ENCODE measurements around the gene FAM221B. TPM values are rescaled to one million over a fixed set of nuclear protein-coding genes. Genes with fewer than 3 reads are reported as not detected.

Gene FAM221B
- total and polyA plus RNA-seq, 9 of the 15 experiments (the other 6 are each of a cell fraction or from before 2014, with no cell fraction given) = 0.01 TPM; not detected in 8

DNA sequence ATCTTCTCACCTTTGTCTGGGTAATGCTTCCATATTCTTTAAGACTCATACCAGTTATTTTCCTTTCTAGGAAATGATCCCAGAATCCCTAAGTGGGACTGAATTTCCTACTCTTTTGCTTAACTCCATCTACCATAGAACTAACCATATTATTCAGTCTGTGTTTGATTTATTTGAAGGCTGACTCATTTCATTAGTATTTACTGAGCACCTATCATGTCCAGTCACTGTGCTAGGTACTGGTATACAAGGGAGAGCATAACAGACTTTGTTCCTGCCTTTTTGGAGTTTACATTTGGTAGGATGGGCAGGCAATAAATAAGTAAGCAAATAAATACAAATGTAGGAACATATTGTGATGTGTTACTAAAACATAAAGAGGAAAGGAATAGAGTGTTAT is 32.8 kb downstream of the FAM221B start:
- in situ Hi-C loops (cut with MboI) (loop anchor here (10.0 kb wide), 1 partner anchor 89 kb away; no protein-coding TSS in a partner anchor), intact Hi-C loops (cut with micrococcal nuclease) (no loop called here)
- no peak for TF ChIP-seq ZKSCAN8 (CRISPR knock-in tag; IDR thresholded peaks at IDR 0.05)
- TF ChIP-seq HNRNPK (IDR thresholded peaks at IDR 0.05; ENCODE audit: low read depth, low read length, poor library complexity, severe bottlenecking) = no peak
- TF ChIP-seq TEAD2 (tag; IDR thresholded peaks at IDR 0.05) = no peak
- no peak for TF ChIP-seq ZNF696 (CRISPR knock-in tag; conservative IDR thresholded peaks at IDR 0.05)
- TF ChIP-seq, protein P1, sequence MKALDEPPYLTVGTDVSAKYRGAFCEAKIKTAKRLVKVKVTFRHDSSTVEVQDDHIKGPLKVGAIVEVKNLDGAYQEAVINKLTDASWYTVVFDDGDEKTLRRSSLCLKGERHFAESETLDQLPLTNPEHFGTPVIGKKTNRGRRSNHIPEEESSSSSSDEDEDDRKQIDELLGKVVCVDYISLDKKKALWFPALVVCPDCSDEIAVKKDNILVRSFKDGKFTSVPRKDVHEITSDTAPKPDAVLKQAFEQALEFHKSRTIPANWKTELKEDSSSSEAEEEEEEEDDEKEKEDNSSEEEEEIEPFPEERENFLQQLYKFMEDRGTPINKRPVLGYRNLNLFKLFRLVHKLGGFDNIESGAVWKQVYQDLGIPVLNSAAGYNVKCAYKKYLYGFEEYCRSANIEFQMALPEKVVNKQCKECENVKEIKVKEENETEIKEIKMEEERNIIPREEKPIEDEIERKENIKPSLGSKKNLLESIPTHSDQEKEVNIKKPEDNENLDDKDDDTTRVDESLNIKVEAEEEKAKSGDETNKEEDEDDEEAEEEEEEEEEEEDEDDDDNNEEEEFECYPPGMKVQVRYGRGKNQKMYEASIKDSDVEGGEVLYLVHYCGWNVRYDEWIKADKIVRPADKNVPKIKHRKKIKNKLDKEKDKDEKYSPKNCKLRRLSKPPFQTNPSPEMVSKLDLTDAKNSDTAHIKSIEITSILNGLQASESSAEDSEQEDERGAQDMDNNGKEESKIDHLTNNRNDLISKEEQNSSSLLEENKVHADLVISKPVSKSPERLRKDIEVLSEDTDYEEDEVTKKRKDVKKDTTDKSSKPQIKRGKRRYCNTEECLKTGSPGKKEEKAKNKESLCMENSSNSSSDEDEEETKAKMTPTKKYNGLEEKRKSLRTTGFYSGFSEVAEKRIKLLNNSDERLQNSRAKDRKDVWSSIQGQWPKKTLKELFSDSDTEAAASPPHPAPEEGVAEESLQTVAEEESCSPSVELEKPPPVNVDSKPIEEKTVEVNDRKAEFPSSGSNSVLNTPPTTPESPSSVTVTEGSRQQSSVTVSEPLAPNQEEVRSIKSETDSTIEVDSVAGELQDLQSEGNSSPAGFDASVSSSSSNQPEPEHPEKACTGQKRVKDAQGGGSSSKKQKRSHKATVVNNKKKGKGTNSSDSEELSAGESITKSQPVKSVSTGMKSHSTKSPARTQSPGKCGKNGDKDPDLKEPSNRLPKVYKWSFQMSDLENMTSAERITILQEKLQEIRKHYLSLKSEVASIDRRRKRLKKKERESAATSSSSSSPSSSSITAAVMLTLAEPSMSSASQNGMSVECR (CRISPR knock-in tag; IDR thresholded peaks at IDR 0.05) = no peak
- no peak for TF ChIP-seq EHMT2 (IDR thresholded peaks at IDR 0.05)
- TF ChIP-seq FOXJ2 (tag; IDR thresholded peaks at IDR 0.05) = no peak
- no peak for TF ChIP-seq MAFK (IDR thresholded peaks at IDR 0.05; ENCODE audit: low read length)
- no peak for TF ChIP-seq GATA2 (CRISPR knock-in tag; IDR thresholded peaks at IDR 0.05)
- TF ChIP-seq RFX5 (IDR thresholded peaks at IDR 0.05; ENCODE audit: low read depth, low read length) = no peak
- TF ChIP-seq ZSCAN32 (CRISPR knock-in tag; IDR thresholded peaks at IDR 0.05) = no peak
- TF ChIP-seq, protein P2, sequence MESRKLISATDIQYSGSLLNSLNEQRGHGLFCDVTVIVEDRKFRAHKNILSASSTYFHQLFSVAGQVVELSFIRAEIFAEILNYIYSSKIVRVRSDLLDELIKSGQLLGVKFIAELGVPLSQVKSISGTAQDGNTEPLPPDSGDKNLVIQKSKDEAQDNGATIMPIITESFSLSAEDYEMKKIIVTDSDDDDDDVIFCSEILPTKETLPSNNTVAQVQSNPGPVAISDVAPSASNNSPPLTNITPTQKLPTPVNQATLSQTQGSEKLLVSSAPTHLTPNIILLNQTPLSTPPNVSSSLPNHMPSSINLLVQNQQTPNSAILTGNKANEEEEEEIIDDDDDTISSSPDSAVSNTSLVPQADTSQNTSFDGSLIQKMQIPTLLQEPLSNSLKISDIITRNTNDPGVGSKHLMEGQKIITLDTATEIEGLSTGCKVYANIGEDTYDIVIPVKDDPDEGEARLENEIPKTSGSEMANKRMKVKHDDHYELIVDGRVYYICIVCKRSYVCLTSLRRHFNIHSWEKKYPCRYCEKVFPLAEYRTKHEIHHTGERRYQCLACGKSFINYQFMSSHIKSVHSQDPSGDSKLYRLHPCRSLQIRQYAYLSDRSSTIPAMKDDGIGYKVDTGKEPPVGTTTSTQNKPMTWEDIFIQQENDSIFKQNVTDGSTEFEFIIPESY (CRISPR knock-in tag; IDR thresholded peaks at IDR 0.05) = no peak
- TF ChIP-seq, protein P3, sequence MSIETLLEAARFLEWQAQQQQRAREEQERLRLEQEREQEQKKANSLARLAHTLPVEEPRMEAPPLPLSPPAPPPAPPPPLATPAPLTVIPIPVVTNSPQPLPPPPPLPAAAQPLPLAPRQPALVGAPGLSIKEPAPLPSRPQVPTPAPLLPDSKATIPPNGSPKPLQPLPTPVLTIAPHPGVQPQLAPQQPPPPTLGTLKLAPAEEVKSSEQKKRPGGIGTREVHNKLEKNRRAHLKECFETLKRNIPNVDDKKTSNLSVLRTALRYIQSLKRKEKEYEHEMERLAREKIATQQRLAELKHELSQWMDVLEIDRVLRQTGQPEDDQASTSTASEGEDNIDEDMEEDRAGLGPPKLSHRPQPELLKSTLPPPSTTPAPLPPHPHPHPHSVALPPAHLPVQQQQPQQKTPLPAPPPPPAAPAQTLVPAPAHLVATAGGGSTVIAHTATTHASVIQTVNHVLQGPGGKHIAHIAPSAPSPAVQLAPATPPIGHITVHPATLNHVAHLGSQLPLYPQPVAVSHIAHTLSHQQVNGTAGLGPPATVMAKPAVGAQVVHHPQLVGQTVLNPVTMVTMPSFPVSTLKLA (conservative IDR thresholded peaks at IDR 0.05) = no peak
- no peak for TF ChIP-seq TARDBP (IDR thresholded peaks at IDR 0.05)
- no peak for TF ChIP-seq HNRNPL (IDR thresholded peaks at IDR 0.05; ENCODE audit: low read depth, low read length)
- TF ChIP-seq ZNF780A (CRISPR knock-in tag; IDR thresholded peaks at IDR 0.05) = no peak
- TF ChIP-seq SIN3B (IDR thresholded peaks at IDR 0.05; ENCODE audit: low read depth) = no peak

More for the DNA sequence above, 32.8 kb downstream of the FAM221B start:
- Histone ChIP-seq H2AFZ (ENCODE audit: low read depth, low read length) (no peak overlapping the region), H3K36me3 (ENCODE audit: control insufficient read depth, insufficient read depth, low read length) (peaks cover 6% of the 10 kb centered on the region; the same call in 2 of the 3 replicates), H3K9me1 (ENCODE audit: control insufficient read depth, insufficient read depth, low read length) (no peaks in the 10 kb centered on the region), H3K27me3 (ENCODE audit: control insufficient read depth in 2 of 2, insufficient read depth in 2 of 2, low read length in 2 of 2) (no peaks in the 10 kb centered on the region), H3K79me2 (ENCODE audit: control insufficient read depth, insufficient read depth, low read length) (no peaks in the 10 kb centered on the region), H3K9ac (ENCODE audit: insufficient read depth in 1 of 2, low read depth in 2 of 2, low read length in 2 of 2) (no peak overlapping the region; a peak in 1 of 4 replicates), H3K4me2 (ENCODE audit: insufficient read depth, low read length) (no peak overlapping the region), H3K27ac (ENCODE audit: extremely low read depth, low read depth, low read length) (no peak overlapping the region), H3K4me3 (no peak overlapping the region), H3K4me1 (replicated peaks in 1 of 2; ENCODE audit: control insufficient read depth in 2 of 2, insufficient read depth in 2 of 2, low read length in 2 of 2) (peaks cover 15 to 21% of the 10 kb centered on the region in 2 experiments; a peak in 4 of 5 replicates), H4K20me1 (replicated peaks; ENCODE audit: control insufficient read depth, insufficient read depth, low read length) (no peaks in the 10 kb centered on the region), H3K9me3 (replicated peaks; ENCODE audit: control insufficient read depth, insufficient read depth, low read depth, low read length) (no peaks in the 10 kb centered on the region)
- POLR2A ChIA-PET = interaction anchor here (1.3 kb wide), 1 partner anchor 18 kb away, joined by 3 read pairs; no protein-coding TSS in a partner anchor
- FAIRE-seq (no peak), DNase-seq (ENCODE audit: extremely low read depth in 1 of 4, low spot score in 3 of 4) (no peak), ATAC-seq (no peak)
- CTCF ChIA-PET (ENCODE audit: low intra/inter-chr PET ratio) = no interaction called here
- BruUV-seq (replicated peaks) = no TSS peak

All from K562 (cell line).